RWPE1 (cell line): ENCODE results near the gene IRF9.

ENCODE experiments used
- CTCF ChIA-PET: fragments of 350-600 bp; sonication (Branson Sonifier 250); formaldehyde crosslinking; extraction: SDS; loops from one replicate; lab custom pipeline; 2021; lab: Yijun Ruan, JAX
- POLR2A ChIA-PET: fragments of 400-600 bp; formaldehyde crosslinking; extraction: SDS; loops from one replicate; lab custom pipeline; 2020; ENCODE audit warnings: antibody characterized with exemption; ENCODE audit not compliant: low non-redundant PET; lab: Yijun Ruan, JAX
- DNase-seq: peaks from one replicate; pipeline ENCODE4 v3.0.0; 2012; ENCODE audit warnings: low spot score
- H3K27ac ChIP-seq: fragments of 450-650 bp; 2 replicates; pipeline ENCODE4 v1.5.1; 2017
- TF ChIP-seq, protein P1 (sequence below): fragments of 450-650 bp; conservative IDR thresholded peaks from 2 replicates; pipeline ENCODE4 v1.5.1; 2017; ENCODE audit warnings: low read depth, mild to moderate bottlenecking

The IRF9 gene

DNA sequence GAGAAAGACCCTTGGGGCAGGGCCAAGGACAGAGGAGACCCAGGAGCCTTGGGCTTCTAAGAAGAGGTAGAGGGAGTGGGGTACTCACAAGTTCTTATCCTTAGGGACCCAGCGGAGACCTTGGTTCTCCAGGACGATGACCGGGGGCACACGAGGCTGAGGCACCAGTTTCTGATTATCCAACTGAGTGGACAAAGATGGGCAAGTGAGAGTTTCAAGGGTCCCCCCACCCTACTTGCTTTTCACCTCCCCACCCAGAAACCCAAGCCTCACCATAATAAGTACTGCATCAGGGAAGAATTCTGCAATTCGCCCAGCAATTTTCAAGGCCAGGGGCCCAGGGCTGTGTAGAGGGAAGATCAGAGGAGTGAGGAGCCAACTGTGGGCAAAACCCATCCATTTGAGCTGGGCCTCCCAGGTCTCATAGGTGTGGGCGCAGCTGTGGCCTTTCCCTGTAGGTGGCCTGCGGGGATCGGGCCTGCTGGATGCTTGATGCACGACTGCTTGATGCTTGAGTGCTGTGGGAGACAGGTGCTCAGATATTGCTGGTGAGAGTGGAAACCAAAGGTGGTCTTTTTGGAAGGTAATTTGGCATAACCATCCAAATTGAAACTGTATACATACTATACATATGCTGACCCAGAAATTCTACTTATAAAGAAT is 21.7 kb upstream of the IRF9 start:
- DNase-seq = no peak
- ChIA-PET POLR2A (no interaction called here), CTCF (interaction anchor here (0.5 kb wide), 1 partner anchor 1218 kb away, joined by 4 read pairs; no protein-coding TSS in a partner anchor)
- peak overlapping the region; percentile 96 for H3K27ac ChIP-seq
- TF ChIP-seq, protein P1, sequence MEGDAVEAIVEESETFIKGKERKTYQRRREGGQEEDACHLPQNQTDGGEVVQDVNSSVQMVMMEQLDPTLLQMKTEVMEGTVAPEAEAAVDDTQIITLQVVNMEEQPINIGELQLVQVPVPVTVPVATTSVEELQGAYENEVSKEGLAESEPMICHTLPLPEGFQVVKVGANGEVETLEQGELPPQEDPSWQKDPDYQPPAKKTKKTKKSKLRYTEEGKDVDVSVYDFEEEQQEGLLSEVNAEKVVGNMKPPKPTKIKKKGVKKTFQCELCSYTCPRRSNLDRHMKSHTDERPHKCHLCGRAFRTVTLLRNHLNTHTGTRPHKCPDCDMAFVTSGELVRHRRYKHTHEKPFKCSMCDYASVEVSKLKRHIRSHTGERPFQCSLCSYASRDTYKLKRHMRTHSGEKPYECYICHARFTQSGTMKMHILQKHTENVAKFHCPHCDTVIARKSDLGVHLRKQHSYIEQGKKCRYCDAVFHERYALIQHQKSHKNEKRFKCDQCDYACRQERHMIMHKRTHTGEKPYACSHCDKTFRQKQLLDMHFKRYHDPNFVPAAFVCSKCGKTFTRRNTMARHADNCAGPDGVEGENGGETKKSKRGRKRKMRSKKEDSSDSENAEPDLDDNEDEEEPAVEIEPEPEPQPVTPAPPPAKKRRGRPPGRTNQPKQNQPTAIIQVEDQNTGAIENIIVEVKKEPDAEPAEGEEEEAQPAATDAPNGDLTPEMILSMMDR = no peak

DNA sequence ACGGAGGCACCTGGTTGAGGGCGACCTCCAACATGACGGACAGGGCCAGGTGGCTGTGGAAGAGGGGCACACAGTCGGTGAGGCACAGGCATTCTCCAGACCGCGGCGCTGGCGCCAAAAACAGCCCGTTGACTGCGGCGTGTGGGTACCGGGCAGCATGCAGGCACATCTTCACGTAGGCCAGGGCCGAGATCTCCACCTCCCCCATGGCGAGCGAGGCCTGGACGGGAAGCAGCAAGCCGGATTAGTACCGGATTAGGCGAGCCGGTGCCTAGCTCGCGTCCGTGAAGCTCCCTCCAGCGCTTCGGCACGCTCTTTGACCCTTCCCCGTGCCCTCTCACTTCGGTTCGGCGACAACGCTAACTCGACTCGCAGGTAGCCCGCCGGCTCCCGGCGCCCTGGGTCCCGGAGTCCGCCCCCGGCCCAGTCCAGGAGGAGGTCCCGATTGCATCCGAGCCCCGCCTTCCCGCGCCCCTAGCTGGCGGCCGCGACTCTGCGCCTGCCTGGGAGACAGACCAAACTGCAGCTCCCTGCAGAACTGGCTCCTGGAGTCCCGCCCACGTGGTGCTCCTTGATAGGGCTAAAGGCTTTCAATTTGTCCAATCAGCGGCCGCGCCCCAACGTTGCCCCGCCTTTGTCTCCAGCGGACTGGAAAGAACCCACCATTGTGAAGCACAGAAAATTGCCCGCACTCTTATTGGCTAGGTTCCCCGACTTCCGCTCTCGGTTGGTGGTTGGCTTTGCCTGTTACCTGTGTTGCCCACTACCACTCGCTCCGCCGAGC is 19.8 kb upstream of the IRF9 start, which contains the start of gene EMC9:
EMC9 (minus strand) TSS at position 495 of the 784 bp plus-strand sequence; CDS start at position 208, 287 bp downstream.
- DNase-seq = peak; percentile 98
- peak within 1 kb of the TSS; percentile 96 for H3K27ac ChIP-seq
- TF ChIP-seq, protein P1 = no peak
- ChIA-PET CTCF (interaction anchor here (0.6 kb wide), 2 partner anchors 14 to 185 kb away, joined by 3 read pairs; no protein-coding TSS in a partner anchor), POLR2A (interaction anchor here (0.5 to 1.2 kb wide), 6 partner anchors 11 to 589 kb away, joined by 3 to 7 read pairs (median 4); partner anchors contain the start of genes PCK2, TINF2 and ZFHX2)

DNA sequence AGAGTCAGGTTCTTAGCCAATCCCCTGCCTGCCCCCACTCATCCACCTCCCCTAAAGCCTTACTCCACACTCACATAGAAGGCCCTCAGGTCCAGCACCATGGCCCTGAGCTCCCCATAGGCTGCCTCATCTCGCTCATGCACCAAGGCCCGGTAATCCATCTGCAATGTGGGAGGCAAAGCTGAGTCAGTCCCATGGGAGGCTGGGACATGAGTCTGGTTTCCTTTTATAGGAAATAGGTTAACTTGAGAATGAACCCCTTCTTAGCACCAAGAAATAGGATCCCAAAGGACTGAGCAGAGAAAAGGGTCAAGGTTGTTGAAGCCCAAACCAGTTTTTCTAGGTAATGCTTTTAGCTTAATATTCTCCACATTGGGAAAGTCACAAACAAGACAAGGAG is 17.6 kb upstream of the IRF9 start:
- no peak for DNase-seq
- TF ChIP-seq, protein P1 = no peak
- ChIA-PET POLR2A (no interaction called here), CTCF (interaction anchor here (0.6 kb wide), 2 partner anchors 17 to 35 kb away, joined by 3 read pairs; no protein-coding TSS in a partner anchor)
- peak overlapping the region; percentile 39; the same call in 1 of the 2 replicates for H3K27ac ChIP-seq

DNA sequence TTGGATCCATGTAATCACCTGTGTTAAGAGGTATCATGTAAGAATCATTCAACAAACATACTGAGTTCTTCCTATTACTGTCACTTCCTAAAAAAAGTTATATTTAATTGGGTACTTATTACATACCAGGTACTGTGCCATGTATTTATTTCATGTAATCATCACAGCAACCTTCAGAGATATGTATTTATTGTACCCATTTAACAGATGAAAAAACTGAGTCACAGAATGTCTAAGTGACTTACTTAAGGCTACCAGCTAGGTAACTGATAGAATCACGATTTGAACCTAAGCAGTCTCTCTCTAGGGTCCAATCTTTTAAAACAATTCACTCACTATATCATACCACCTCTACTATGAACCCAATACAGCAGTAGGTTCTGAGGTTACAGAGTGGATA is 16.6 kb upstream of the IRF9 start:
- CTCF ChIA-PET = interaction anchor here (0.6 to 0.8 kb wide), 2 partner anchors 16 to 21 kb away, joined by 3 read pairs; no protein-coding TSS in a partner anchor
- TF ChIP-seq, protein P1 = no peak
- H3K27ac ChIP-seq = no peak overlapping the region
- POLR2A ChIA-PET = no interaction called here
- no peak for DNase-seq

DNA sequence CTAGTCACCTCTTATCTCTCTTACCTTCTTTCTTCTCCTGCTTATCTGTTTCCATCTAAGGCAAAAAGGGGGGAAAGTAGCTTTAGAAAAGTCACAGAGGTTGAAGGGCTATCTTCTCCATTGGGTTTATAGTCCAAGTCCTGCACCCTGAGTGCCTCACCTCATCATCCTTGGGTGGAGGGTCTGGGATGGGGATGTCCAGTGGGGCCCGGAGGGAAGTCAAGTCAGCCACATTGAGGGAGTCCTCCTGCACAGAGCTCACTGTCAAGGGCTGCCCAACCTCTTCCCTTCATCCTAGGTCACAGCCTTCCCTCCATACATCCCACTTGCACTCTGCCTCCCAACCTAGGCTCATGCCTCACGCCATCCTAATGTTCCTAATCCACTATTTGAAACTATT is 15.8 kb upstream of the IRF9 start:
- CTCF ChIA-PET = interaction anchor here (2.0 kb wide), 1 partner anchor 16 kb away, joined by 10 read pairs; the partner anchor contains the start of gene IRF9
- POLR2A ChIA-PET = interaction anchor here (0.7 kb wide), 1 partner anchor 31 kb away, joined by 3 read pairs; the partner anchor contains the start of gene DCAF11
- TF ChIP-seq, protein P1 = no peak

More for the DNA sequence above, 15.8 kb upstream of the IRF9 start:
- no peak for DNase-seq
- H3K27ac ChIP-seq = peak overlapping the region; percentile 58
